Endothelial cell of umbilical vein (primary cell): Measurements from ENCODE around the gene NINL.

Experiments
- CTCF ChIP-seq, 2 donors: IDR thresholded peaks; 1 replicate in 1 of 2; 2 replicates in 1 of 2; pipeline ENCODE4 v1.5.1; 2011; ENCODE audit warnings: low read length in 2 of 2, mild to moderate bottlenecking in 2 of 2, moderate library complexity in 2 of 2, control low read depth in 1 of 2, inconsistent platforms in 1 of 2, low read depth in 1 of 2; ENCODE audit not compliant: insufficient read depth in 1 of 2; ENCODE audit errors: extremely low read depth in 1 of 2
- EZH2 ChIP-seq: IDR thresholded peaks from 2 replicates; pipeline ENCODE4 v1.6.1; 2012; ENCODE audit warnings: borderline replicate concordance, low read depth, mild to moderate bottlenecking, moderate library complexity, low read length, inconsistent platforms; ENCODE audit not compliant: severe bottlenecking
- POLR2AphosphoS5 ChIP-seq: IDR thresholded peaks from 2 replicates; pipeline ENCODE4 v1.6.1; 2012; ENCODE audit warnings: low read depth, mild to moderate bottlenecking, control low read depth, low read length, moderate library complexity; ENCODE audit not compliant: insufficient read depth

GRCh38 chr20:25566821-25567220, 18.5 kb downstream of the NINL start:
- TF ChIP-seq CTCF (IDR thresholded peaks at IDR 0.05; ENCODE audit: extremely low read depth in 1 of 2, insufficient read depth in 1 of 2, low read depth in 1 of 2, low read length in 2 of 2) (no peak), POLR2AphosphoS5 (no peak), EZH2 (no peak)
